ENCODE data around the gene ABCB9. TPM values are rescaled to one million over a fixed set of nuclear protein-coding genes. Genes with fewer than 3 reads are reported as not detected.
"Not testable (repeated sequence)": the region's sequence is repeated elsewhere in the genome, so short reads cannot be mapped to it uniquely, and the experiment has no call there.

The ABCB9 gene
- total and polyA plus RNA-seq, 2 experiments from 2014 or later: 3.9 to 5.5 TPM

DNA sequence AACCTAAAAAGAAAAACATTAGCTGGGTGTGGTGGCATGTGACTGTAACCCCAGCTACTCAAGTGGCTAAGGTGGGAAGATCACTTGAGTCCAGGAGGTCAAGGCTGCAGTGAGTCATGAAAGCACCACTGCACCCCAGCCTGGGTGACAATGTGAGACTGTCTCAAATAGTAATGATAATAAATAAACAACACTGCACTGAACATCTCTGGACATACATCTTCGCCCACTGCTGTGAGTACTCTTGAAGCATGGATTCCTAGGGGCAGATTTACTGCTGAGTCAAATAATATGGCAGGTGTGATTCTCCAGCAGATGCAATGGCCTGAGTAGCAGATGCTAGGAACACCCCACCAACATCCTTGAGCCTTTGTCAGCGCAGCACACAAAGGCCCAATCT, 23.6 kb downstream of the ABCB9 start:
- WGBS (ENCODE audit: low lambda C conversion rate, missing lambda C conversion rate): 98% methylated on average over 2 of the region's 2 CpGs
- DNase-seq (ENCODE audit: low spot score): no peak
- H3K27ac ChIP-seq: no peak overlapping the region

DNA sequence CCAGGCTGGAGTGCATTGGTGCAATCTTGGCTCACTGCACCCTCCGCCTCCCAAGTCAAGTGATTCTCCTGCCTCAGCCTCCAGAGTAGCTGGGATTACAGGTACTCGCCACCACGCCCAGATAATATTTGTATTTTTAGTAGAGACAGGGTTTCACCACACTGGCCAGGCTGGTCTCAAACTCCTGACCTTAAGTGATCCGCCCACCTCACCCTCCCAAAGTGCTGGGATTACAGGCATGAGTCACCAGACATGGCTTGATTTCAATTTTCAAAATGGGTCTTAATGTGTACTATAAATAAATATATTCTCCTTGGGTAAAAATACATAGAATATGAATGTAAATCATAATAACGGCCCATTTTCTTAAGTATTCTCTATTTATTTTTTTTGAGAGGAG, 24.9 kb downstream of the ABCB9 start:
- H3K4me2 ChIP-seq; DNase-seq (ENCODE audit: low spot score); H3K9me3 ChIP-seq (ENCODE audit: low read depth); H3K9me2 ChIP-seq (replicated peaks; ENCODE audit: insufficient read depth); H3K27me3 ChIP-seq; H2AFZ ChIP-seq; H3K36me3 ChIP-seq (replicated peaks; ENCODE audit: insufficient read depth, low read depth); H4K20me1 ChIP-seq (ENCODE audit: insufficient read depth, poor library complexity, severe bottlenecking); H3K79me2 ChIP-seq; H3K4me3 ChIP-seq; H3K27ac ChIP-seq; H3K4me1 ChIP-seq (ENCODE audit: insufficient read depth): not testable (repeated sequence)
- WGBS (ENCODE audit: low lambda C conversion rate, missing lambda C conversion rate): 94% methylated on average over 5 of the region's 5 CpGs

More for the DNA sequence above, 23.6 kb downstream of the ABCB9 start:
- no peak for TF ChIP-seq EZH2phosphoT487 (IDR thresholded peaks at IDR 0.05; ENCODE audit: low read depth, severe bottlenecking, unreplicated experiment)
- TF ChIP-seq, protein P1, sequence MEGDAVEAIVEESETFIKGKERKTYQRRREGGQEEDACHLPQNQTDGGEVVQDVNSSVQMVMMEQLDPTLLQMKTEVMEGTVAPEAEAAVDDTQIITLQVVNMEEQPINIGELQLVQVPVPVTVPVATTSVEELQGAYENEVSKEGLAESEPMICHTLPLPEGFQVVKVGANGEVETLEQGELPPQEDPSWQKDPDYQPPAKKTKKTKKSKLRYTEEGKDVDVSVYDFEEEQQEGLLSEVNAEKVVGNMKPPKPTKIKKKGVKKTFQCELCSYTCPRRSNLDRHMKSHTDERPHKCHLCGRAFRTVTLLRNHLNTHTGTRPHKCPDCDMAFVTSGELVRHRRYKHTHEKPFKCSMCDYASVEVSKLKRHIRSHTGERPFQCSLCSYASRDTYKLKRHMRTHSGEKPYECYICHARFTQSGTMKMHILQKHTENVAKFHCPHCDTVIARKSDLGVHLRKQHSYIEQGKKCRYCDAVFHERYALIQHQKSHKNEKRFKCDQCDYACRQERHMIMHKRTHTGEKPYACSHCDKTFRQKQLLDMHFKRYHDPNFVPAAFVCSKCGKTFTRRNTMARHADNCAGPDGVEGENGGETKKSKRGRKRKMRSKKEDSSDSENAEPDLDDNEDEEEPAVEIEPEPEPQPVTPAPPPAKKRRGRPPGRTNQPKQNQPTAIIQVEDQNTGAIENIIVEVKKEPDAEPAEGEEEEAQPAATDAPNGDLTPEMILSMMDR (IDR thresholded peaks at IDR 0.05; ENCODE audit: poor library complexity): no peak
- TF ChIP-seq EZH2 (IDR thresholded peaks at IDR 0.05; ENCODE audit: borderline replicate concordance): no peak
- no peaks in the 10 kb centered on the region for H4K20me1 ChIP-seq (ENCODE audit: insufficient read depth, poor library complexity, severe bottlenecking)
- H3K4me1 ChIP-seq (ENCODE audit: insufficient read depth): peaks cover 6% of the 10 kb centered on the region
- no peak overlapping the region for H3K4me2 ChIP-seq
- H2AFZ ChIP-seq: no peak overlapping the region
- H3K27me3 ChIP-seq: no peaks in the 10 kb centered on the region
- no peaks in the 10 kb centered on the region for H3K9me2 ChIP-seq (replicated peaks; ENCODE audit: insufficient read depth)
- no peaks in the 10 kb centered on the region for H3K9me3 ChIP-seq (ENCODE audit: low read depth)
- no peaks in the 10 kb centered on the region for H3K36me3 ChIP-seq (replicated peaks; ENCODE audit: insufficient read depth, low read depth)
- no peaks in the 10 kb centered on the region for H3K79me2 ChIP-seq
- no peak overlapping the region for H3K4me3 ChIP-seq

DNA sequence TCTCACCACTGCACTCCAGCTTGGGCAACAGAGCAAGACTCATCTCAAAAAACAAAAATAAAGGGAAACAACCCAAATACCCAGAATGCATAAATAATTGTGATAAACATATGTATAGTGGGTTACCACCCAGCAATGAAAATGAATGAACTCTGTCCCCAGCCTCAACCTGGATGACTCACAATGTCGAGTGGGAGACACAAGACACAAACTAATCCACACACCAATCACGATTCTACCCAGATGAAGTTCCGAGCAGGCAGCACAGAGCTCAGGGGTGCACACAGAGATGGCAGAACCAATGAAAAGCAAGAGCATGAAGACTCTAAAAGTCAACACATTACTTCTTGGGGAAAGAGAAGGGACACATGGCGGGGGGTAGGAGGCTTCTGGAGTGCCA, 27.1 kb downstream of the ABCB9 start:
- Histone ChIP-seq H3K36me3 (replicated peaks; ENCODE audit: insufficient read depth, low read depth) (no peaks in the 10 kb centered on the region), H3K4me3 (no peak overlapping the region), H3K9me2 (replicated peaks; ENCODE audit: insufficient read depth) (no peaks in the 10 kb centered on the region), H2AFZ (no peak overlapping the region), H3K4me2 (no peak overlapping the region), H3K79me2 (no peaks in the 10 kb centered on the region), H3K27me3 (no peaks in the 10 kb centered on the region), H4K20me1 (ENCODE audit: insufficient read depth, poor library complexity, severe bottlenecking) (no peaks in the 10 kb centered on the region), H3K27ac (no peak overlapping the region), H3K4me1 (ENCODE audit: insufficient read depth) (no peaks in the 10 kb centered on the region), H3K9me3 (ENCODE audit: low read depth) (no peaks in the 10 kb centered on the region)
- TF ChIP-seq, protein P1 (IDR thresholded peaks at IDR 0.05; ENCODE audit: poor library complexity): no peak
- TF ChIP-seq EZH2phosphoT487 (IDR thresholded peaks at IDR 0.05; ENCODE audit: low read depth, severe bottlenecking, unreplicated experiment) (no peak), EZH2 (IDR thresholded peaks at IDR 0.05; ENCODE audit: borderline replicate concordance) (no peak)
- 81% methylated on average over 4 of the region's 4 CpGs for WGBS (ENCODE audit: low lambda C conversion rate, missing lambda C conversion rate)
- no peak for DNase-seq (ENCODE audit: low spot score)

DNA sequence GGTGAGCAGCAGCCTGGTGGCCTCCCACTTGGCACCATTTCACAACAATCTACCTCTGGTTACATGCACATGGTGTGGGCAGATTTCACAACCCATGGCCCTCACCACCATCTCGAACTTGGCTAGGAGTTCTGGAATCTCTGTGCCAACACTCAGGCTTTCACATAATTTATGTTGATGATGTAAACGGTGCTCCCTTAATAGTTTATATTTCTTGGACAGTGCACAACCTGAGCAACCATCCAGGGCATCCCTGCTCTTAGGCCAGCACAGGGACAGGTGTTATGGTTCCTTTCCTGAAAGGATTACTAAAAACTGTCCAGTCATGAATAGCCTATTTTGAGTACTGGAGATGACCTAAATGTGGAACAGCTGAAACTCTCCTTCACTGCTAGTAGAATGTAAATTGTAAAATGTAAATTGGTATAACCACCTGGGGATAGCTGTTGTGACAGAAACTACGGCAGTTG, 28.6 kb downstream of the ABCB9 start:
- 89% methylated on average over 3 of the region's 3 CpGs for WGBS (ENCODE audit: low lambda C conversion rate, missing lambda C conversion rate)
- no peak overlapping the region for H3K4me2 ChIP-seq
- no peak for DNase-seq (ENCODE audit: low spot score)
- no peaks in the 10 kb centered on the region for H3K9me3 ChIP-seq (ENCODE audit: low read depth)
- no peaks in the 10 kb centered on the region for H3K9me2 ChIP-seq (replicated peaks; ENCODE audit: insufficient read depth)
- no peaks in the 10 kb centered on the region for H3K36me3 ChIP-seq (replicated peaks; ENCODE audit: insufficient read depth, low read depth)
- H3K4me1 ChIP-seq (ENCODE audit: insufficient read depth): no peaks in the 10 kb centered on the region
- no peaks in the 10 kb centered on the region for H4K20me1 ChIP-seq (ENCODE audit: insufficient read depth, poor library complexity, severe bottlenecking)
- no peaks in the 10 kb centered on the region for H3K79me2 ChIP-seq
- H2AFZ ChIP-seq: no peak overlapping the region
- TF ChIP-seq EZH2 (IDR thresholded peaks at IDR 0.05; ENCODE audit: borderline replicate concordance) (no peak), EZH2phosphoT487 (IDR thresholded peaks at IDR 0.05; ENCODE audit: low read depth, severe bottlenecking, unreplicated experiment) (no peak)
- TF ChIP-seq, protein P1 (IDR thresholded peaks at IDR 0.05; ENCODE audit: poor library complexity): no peak
- no peak overlapping the region for H3K4me3 ChIP-seq
- H3K27ac ChIP-seq: no peak overlapping the region
- H3K27me3 ChIP-seq: no peaks in the 10 kb centered on the region
